HG02943 (cell line): ENCODE measurements around the gene MACROD2.
"Not testable (repeated sequence)": the region's sequence is repeated elsewhere in the genome, so short reads cannot be mapped to it uniquely, and the experiment has no call there.

Source experiments
- ATAC-seq: cut with Tn5 transposase; IDR thresholded peaks from one replicate; pipeline ENCODE4 v1.9.1; 2021; ENCODE audit warnings: mild to moderate bottlenecking, low read depth, moderate library complexity; ENCODE audit not compliant: unreplicated experiment

The MACROD2 gene

DNA sequence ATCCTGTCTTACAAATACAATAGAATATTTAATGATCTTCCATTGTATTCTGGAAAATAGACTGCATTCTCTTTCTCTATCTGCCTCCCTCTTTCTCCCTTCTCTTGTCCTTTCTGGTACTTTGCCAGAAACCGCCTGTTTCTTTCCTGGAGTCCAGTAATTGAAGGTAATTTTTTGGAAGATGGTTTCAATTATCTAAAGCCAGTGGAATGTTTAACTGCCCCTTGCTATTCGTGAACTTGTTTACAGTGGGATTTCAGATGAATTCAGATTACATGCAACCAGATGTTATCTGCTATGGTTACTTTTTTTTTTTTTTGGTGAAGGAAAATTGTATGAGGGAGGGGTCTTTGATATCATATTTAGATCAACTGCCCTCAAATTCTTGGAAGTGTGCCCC lies 997.6 kb downstream of the MACROD2 start:
- no peak for ATAC-seq

DNA sequence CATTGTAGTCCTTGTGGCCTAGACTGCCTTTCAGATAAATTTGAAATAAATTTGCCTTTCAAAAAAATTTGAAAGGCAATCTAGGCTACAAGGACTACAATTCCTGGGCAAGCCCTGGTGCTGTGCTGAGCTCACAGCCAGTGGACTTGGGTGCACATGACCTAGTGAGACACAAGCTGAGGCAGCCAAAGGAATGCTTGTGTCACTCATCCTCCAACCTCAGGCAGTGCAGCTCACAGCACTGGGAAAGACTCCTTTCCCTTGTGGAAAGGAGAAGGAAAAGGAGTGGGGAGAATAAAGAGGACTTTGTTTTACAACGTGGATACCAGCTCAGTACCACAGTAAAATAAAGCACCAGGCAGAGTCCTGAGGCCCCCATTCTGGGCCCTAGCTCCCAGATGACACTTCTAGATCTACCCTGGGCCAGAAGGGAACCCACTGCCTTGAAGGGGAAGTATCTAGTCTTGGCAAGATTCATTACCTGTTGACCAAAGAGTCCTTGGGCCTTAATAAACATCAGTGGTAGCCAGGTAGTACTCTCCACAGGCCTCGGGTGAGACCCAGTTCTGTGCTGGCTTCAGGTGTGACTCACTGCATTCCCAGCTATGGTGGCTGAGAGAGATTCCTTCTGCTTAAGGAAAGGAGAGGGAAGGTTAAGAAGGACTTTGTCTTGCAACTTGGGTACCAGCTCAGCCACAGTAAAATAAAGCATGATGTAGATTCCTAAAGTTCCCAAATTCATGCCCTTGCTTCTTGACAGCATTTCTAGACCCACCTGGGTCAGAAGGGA lies 1001.8 kb downstream of the MACROD2 start:
- ATAC-seq: no peak

DNA sequence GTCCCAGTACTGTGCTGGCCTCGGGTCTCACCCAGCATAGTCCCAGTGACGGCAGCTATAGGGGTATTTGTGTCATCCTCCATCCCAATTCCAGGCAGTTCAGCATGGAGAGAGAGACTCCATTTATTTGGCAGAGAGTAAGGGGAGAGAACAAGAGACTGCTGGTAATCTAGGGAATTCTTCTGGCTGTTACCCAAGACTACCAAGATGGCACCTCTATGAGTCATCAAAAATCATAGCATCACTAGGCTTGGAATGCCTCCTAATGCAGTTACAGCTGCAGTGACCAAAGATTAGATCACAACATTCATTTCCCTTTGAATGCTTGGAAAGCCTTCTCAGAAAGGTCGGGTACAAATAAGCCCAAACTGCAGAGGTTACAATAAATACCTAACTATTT lies 1002.5 kb downstream of the MACROD2 start:
- ATAC-seq: no peak

- ATAC-seq: no peak
Observed at GRCh38 chr20:15005300-15005986, 1010.1 kb downstream of the MACROD2 start.

DNA sequence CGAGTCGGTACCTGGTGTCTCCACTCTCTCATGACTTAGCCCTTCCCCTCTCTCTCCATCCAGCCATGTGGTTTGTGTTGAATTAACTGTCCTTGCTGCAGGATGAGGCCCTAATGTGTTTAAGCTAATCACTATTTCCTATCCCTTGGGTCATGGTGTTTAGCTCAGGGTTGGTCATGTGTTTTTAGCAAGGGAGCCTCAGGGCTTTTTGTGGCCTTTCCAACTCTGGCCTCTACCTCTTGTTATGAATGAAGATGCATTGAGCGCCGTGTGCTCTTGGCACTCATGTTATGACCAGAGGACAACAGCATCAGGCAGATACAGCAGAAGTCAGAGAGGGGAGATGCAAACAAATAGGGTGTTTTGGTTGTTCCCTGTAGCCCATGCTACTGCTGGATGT lies 1016.3 kb downstream of the MACROD2 start:
- no peak for ATAC-seq

DNA sequence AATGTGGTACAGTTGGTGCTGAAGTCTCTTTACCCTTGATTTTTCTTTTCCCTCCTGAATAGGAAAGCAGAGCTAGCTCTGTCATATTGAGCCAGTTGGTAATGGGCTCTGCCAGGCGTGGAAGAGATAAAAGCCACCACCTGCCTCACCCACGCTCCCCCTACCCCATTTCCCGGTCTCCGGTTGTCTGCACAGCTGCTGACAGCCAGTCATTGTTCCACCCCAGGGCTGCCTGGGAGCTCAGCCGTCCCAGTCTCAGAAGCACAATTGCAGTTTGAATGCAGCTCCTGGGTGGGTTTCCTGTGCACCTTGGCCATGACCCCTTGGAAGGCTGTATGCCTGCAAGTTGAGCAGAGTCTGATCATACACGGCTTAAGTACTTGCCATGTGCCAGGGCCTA lies 1017.2 kb downstream of the MACROD2 start:
- no peak for ATAC-seq

DNA sequence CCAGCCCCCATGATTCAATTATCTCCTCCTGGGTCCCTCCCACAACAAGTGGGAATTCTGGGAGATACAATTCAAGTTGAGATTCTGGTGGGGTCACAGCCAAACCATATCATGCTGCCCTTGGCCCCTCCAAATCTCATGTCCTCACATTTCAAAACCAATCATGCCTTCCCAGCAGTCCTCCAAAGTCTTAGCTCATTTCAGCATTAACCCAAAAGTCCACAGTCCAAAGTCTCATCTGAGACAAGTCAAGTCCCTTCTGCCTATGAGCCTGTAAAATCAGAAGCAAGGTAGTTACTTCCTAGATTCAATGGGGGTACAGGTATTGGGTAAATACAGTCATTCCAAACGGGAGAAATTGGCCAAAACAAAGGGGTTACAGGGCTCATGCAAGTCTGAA lies 1021.6 kb downstream of the MACROD2 start:
- ATAC-seq: not testable (repeated sequence)

DNA sequence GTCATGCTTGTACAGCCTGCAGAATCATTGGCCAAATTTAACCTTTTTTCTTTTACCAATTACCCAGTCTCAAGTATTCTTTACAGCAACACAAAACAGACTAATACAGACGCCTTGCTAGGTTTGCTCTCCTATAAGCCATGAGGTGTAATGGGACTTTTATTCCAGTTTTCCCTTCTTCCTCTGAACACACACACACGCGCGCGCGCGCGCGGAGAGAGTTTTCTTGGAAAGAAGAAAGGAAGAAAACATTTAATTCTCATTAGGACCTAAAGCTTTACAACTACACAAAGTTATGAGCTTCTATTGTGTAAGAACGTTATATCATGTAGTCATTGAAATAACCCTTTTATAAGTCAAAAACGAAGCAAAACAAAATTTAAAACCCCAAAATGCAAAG lies 1023.6 kb downstream of the MACROD2 start:
- ATAC-seq: no peak

DNA sequence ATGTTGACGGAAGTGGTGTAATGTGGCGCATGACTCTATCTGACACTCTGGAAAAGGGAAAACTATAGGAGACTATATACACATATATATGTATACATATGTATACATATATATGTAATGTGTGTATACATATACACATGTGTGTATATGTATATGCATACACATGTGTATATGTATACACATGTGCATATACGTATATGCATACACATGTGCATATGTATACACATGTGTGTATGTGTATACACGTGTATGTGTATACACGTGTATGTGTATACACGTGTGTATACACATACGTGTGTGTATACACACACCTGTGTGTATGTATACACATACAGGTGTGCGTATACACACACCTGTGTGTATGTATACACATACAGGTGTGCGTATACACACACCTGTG lies 1025.5 kb downstream of the MACROD2 start:
- ATAC-seq: no peak

- ATAC-seq: no peak
Observed at GRCh38 chr20:15022921-15023320, 1027.6 kb downstream of the MACROD2 start.

GRCh38 chr20:15026759-15027158 lies 1031.4 kb downstream of the MACROD2 start:
- no peak for ATAC-seq

DNA sequence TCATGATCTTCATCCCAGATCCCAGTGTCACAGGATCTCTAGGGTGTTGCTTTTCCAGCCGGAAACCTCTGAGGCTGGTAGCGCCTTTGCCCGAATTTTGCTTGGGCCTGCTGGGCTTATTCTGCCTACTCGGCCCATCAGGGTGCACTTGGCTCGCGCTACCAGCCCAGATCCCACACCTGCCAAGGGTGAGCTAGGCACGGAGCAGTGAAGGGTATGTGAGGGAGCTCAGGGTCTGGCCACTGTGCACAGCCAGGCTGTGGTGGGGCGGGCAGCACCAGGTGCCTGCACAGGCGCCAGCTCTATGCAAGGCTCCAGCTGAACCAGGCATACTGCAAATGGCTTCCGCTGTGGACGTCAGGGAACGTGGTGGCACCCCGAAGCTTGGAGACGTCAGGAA lies 1035.5 kb downstream of the MACROD2 start:
- no peak for ATAC-seq

- ATAC-seq: no peak
Observed at GRCh38 chr20:15031546-15032351, 1036.4 kb downstream of the MACROD2 start.

DNA sequence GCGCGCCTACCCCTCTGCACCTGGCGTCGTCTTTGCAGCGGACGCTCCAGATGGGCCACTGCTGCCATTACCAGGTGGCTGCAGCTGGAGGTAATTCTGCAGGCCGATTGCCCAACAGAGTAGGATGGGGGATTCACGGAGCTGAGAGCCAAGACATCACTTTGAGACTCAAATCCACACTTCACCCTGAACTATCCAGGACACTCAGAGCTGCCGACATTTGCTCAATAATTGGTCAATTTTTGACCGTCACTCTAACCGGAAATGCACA lies 1037.0 kb downstream of the MACROD2 start:
- ATAC-seq: no peak

DNA sequence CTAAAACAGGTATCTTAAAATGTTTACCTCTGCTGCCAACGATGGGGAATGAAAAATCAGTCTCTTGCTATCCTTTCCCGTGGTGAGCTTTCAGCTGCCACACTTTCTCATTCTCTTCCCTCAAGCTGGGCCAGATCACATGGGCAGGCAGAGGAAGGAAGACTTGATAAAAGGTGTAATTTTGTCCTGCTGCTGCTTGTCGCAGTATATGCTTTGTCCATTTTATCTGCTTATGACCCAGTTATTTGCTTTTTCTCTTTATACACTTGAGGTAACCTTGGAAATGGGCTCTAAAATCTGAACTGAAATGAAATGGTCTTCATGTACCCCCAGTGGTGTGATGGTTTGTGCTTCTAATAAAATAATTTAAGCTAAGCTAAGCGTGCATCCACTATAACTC lies 1038.0 kb downstream of the MACROD2 start:
- no peak for ATAC-seq

GRCh38 chr20:15033891-15034290 lies 1038.6 kb downstream of the MACROD2 start:
- ATAC-seq: no peak

- no peak for ATAC-seq
Observed at GRCh38 chr20:15036948-15037347, 1041.6 kb downstream of the MACROD2 start.

DNA sequence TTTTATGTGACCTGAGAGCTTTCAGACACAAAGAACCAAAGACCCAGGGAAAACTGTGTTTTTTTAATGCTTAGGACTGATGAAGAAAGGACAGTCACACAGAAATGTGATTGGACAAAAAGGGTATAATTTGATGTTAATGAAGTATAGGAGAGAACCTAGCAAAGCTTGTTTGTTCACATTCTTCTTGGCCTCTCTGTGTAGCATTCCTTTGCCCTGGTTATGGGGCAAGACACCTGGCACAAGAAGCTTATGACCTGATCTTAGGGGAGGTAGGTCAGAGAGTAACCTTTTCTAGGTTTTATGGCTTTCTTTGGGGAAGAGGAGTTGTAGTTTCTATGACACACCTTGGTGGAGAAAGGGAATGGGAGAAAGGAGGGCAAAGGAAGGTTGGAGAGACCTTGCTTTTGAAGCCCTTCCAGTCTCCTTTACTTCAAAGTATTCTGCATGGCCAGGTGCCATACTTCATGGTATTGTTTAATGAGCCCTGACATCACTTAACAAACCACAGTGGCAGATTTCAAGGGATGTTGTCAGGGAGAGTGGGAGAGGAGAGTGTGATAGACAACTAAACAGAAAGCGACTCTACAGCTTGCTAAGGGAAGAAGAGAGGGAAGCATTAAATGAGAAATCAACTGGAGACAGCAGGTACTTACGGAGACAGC lies 1043.9 kb downstream of the MACROD2 start:
- ATAC-seq: no peak

- ATAC-seq: no peak
Observed at GRCh38 chr20:15042723-15043122, 1047.4 kb downstream of the MACROD2 start.

DNA sequence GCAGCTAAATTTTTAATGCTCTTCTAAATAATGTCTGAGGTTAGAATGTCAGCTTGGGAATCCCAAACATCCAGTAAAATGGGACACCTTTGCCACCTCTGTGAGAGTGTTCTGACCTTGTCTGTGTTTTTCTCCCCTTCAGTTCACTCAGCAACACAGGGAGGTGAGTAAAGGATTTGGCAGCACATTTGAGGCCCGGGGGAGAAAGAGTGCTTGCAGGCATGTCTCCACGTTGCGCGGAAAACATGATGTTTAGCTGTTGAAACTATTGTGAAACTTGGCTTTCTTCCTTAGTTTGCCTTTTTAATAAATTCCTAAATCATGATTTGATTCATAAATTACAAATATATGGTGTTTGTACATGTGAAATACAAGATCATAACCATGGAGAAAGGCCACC lies 1049.9 kb downstream of the MACROD2 start:
- no peak for ATAC-seq

DNA sequence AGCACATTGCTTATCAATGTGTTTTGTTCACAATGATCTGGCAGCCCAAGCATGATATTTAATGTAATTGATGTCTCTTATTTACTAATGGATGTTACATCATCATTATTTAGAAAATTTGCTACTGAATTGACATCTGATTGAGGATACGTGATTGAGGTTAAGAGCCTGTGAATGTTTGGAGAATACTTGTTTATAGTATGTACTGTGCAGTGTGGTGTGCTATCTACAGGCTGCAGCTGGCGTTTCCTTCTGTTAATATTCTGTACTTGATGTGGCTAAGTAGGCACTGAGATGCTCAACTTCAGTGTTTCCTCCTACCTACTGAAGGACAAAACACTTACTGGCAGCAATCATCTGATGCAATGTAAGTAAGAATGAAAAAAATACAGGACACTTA lies 1051.7 kb downstream of the MACROD2 start:
- ATAC-seq: no peak
